Germinal center (tissue), 1 donor: ENCODE measurements around the gene IL24.

ENCODE experiments used
- DNase-seq: peaks from one replicate; pipeline ENCODE4 v3.0.0; 2012; ENCODE audit warnings: mixed read lengths, low spot score

Gene IL24

DNA sequence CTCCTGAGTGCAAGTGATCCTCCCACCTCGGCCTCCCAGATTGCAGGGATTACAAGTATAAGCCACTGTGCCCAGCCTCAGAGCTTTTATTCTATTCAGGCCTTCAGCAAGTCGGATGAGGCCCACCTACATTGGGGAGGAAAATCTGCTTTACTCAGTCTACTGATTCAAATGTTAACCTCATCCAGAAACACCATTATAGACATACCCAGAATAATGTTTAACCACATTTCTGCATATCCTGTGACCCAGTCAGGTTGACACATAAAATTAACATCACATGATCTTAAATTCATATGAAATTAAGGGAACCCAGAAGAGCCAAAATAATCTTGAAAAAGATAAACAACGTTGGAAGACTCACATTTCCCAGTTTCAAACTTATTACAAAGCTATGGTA is 16.9 kb upstream of the IL24 start:
- no peak for DNase-seq

DNA sequence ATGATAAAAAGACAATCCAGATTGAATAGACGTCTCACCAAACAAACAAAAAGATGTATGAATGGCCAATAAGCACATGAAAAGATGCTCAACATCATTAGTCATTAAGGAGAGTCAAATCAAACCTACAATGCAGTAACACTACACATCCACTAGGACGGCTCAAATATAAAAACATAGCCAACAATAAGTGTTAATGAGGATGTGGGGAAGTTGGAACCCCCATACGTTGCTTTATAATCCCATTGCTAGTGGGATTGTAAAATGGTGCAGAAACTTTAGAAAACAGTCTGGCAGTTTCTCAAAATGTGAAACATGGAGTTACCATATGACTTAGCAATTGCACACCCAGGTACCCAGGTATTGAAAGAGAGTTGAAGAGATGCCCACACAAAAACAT is 14.7 kb upstream of the IL24 start:
- DNase-seq, result no peak

DNA sequence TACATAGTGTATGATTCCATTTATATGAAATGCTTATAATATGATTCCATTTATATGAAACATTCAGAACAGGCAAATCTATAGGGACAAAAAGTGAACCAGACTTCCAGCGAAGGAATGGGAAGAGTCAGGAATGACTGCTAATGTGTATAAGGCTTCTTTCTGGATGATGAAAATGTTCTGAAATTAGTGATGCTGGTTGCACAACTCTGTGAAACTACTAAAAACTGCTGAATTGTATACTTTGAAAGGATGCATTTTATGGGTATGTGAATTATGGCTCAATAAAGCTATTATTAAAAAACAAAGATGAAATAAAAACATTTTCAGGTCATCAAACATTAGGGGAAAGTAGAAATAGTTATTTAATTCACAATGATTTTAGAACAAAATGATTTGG is 14.1 kb upstream of the IL24 start:
- DNase-seq, result no peak

DNA sequence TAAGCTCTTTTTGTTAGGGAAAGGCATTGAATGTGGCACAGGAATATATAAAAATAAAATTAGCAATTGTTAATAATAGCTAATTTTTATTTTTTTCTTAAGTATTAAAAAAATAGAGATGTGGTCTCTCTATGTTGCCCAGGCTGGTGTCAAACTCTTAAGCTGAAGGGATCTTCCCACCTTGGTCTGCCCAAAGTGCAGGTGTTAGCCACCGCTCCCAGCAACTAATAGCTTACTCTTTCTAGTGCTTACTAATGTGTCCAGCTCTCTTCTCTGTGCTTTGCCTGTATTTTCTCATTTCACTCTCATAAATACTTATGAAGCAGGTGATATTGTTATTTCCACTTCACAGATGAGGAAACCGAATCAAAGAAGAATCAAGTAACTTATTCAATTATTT is 13.4 kb upstream of the IL24 start:
- DNase-seq, result no peak

DNA sequence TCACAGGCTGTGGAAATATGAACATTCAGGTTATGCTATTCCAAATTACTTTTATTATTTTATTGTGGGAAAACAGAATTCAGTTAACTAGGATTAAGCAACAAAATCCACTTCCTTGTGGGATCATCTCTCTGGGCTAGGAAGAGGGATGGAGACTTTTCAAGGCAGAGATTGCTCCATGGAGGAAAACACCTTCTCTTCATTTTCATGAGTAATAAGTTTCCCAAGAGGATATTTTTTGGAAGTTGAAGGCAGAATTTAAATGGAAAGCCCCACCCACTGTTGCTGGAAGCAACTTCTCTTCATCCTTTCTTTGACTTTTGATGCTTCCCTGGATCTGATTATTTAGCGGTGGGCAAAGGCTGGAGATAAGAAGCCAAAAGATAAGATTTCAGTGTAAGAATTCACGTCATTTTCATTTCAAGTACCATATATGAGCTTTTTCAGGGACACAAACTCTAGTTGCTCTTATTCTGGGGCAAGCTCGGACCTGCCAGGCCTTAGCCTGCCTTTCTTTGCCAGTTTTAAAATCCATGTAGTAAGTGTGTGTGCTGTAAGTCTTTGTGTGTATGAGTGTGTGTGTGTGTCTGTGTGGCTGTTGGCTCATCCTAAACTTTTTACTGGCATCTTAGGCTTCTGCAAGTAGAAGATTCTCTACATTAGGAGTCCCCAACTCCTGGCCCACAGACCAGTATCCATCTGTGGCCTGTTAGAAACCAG is 11.7 kb upstream of the IL24 start:
- no peak for DNase-seq

DNA sequence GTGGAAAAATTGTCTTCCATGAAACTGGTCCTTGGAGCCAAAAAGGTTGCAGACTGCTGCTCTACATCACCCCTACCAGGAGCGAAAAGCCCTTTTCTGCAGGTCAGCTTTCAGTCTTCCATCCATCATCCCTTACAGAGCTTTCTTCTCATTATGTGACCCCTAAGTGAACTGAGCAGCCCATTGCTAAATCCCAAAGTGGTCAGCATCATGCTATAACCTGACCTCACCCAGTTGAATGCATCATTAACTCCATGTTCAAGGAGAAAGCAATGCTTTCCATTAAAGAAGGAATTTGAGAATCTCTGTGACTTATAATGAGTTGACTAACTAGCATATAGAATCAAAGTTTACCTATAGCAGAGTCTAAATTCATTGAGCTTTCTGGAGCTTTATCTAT is 10.4 kb upstream of the IL24 start:
- DNase-seq, result no peak

DNA sequence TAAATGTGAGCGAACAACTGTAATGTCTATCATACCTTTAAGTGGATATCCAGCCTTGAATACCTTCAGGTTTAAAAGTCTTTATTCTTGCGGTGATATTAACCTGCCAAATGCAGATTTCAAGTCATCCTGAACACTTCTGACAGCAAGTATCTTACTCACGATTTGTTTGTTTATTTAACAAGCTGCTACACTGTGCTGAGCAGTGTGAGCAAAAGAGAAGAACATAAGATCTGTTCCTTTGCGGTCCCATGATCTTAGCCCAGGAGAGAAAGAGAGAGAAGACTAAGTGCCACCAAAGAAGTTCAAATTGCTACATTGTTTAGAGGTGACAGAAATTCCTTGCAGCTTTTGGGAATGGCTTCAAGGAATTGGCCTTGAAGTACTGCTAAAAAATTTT is 9.5 kb upstream of the IL24 start:
- no peak for DNase-seq

DNA sequence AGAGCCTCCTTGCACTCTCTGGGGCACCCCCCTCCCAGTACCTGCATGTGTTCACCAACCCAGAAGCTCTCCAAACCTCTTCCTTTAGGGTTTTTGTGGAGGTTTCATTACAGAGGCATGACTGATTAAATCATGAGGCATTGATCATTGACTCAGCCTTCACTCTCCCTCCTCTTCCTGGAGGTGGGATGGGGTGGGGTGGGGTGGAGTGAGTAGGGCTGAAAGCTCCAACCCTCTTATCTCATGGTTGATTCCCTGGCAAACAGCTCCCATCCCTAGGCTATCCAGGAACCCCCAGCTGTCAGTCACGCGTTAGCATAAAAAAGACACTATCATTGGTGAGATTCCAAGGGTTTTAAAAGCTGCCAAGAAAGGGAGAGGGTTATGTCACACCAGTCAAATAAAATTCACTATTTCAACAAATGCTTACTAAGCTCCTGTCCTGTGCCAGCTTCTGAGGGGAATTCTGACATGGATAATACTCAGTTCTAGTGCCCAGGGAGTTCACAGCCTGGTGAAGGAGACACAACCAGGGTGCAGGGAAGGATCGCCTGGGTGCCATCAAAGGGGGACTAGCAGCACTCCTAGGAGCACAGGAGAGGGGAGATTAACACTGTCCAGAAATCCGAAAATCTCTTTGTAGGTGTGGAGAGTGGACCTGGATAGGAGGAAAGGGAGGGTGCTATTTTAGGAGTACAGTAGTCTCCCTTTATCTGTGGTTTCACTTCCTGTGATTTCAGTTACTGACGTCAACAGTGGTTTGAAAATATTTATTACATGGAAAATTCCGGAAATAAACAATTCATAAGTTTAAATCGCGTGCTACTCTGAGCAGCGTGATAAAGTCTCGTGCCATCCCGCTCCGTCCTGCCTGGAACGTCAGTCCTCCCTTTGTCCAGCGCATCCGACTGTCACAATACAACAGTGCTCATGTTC is 6.8 kb upstream of the IL24 start:
- no peak for DNase-seq

DNA sequence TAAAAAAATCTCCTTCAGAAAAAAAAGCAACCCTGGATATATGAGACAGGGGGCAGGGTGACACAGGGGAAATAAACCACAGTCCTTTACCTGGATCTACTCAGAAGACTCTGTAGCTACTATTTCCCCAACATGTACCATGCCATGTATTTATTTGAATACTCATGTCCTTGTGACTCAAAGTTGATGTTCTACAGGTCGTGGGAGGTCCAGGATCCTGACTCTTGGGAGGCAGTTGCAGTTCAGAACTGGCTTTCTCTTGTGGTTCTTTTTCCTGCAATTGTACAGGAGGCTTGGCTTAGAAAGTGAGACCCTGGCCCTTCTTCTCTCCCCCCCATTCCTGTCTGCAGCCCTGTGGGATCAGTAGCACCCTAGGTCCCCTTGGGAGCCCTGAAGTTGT is 5.8 kb upstream of the IL24 start:
- DNase-seq, result no peak

DNA sequence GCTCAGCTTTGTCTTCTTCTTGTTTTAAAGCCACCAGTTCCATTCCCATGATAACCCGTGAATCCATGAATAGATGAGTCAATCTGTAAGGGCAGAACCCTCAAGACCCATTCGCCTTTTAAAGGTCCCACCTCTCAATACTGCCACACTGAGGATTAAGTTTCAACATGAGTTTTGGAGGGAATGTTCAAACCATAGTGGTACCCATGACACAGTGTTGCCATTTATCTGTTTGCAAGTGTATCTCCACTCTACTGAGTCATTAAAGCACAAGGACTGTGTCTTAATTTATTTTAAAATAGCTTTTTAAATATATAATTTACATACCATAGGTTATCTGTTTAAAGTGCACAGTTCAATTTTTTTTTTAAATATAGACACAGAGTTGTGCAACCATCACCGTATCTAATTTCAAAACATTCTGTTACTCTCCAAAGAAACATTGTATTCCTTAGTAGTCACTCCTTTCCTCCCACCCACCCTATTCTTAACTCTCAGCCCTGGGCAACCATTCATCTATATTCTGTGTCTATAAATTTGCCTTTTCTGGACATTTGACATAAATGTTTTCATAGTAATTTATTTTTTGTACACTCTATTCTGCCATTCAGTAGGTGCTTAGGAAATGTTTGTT is 4.8 kb upstream of the IL24 start:
- DNase-seq, result no peak

DNA sequence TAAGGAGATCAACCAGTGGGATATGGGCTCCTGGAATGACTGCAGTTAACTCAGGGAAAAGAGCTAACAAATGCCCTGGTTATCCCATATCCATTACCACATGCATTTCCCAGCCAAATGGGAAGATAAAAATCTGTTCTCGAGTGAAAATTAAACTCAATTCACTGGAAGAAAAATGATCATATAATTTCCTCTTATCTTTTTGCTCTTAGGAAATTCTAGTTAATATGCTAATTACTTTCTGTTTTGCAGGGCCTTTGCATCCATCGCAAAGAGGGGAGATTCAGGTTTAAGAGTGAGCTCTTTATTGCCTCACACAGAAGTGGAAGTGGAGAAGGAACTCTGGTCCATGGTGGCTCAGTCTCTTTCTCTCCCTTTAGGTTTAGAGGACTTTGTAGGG is 3.9 kb upstream of the IL24 start:
- DNase-seq, result no peak

DNA sequence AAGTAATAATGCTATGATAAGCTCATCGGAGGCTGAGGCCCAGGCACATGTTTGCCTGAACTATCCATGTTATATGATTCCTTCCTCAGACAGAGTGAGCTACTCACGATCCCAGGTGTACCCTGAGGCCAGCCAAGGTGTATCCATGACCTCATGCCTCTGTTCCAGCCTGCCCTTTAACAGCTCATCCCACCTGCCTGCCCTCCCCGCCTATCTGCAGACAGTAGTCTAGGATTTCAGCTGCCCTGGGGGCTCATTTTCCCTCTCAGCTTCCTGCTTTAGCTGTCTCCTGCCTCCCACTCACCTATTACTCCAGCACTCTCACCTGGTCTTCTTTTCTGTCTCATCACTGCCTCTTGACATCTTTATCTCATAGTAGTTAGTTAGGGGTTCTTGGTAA is 1.9 kb upstream of the IL24 start:
- DNase-seq, result no peak

DNA sequence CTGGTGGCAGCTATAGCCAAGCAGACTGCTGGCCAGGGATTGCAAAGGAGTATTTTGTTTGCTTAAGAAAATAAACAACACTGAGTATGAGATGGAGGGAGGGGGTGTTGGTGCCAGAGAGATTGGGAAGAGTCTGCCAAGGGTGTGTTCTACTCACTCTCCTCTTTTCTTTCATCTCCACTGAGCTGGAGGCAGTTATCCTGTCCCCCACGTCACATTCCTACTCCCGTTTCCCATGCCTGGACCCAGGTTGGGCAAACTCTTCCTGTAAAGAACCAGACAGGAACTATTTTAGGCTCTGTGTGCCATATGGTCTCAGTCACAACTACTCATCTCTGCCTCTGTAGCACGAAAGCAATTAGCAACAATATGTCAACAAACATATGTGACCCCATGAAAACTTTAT is 1.4 kb upstream of the IL24 start:
- no peak for DNase-seq

DNA sequence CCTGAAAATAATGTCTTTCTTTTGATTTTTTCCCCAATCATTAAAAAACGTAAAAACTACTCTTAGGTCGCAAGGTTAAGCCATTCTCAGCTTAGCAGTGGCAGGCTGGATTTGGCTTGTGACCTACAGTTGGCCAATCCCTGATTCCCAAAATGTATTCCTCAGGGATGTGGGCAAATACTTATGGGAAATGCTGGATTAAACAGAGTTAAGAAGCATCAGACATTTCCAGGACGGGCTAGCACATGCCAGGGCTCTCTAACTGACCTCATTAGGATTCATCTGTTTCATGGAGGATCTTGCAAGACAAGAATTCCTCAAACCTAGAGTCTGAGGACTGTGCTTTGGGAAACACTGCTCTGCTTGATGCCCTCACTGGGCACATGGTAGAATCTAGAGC is 982 bp upstream of the IL24 start:
- DNase-seq, result no peak

DNA sequence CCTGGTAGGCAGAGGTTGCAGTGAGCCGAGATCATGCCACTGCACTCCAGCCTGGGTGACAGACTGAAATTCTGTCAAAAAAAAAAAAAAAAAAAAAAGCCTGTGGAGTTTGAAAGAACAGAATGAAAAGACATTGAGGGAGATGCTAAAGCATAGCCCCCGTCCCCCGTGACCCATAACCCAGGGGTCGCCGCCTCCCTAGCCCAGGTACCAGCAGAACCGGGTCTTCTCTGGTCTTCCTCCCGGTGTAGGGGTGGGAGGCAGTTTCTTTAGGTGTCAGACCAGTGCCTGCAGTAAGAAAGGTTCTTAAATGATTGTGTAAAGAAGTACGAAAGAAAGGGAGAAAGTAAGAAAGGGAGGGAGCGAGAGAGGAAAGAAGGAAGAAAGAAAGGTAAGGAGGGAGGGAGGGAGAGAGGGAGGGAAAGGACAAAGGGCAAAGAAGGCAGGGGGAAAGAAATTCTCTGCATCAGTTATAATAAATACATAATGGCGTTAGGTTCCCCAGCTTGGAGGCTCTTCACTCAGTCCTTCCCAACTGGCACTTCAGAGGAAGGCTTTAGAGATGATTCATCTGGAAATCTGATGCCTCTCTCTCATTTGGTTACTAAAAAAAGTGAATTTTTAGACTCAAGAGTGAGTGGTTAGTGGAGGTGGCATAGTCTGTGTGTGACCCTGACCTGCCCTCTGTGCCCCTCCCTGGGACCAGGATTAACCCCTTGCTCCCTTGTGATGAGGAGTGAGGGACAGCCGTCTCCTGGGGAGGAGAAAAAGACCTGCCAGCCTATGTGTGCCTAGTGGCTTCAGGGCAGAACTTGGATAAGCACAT is 1.1 kb downstream of the IL24 start:
- DNase-seq, result no peak

DNA sequence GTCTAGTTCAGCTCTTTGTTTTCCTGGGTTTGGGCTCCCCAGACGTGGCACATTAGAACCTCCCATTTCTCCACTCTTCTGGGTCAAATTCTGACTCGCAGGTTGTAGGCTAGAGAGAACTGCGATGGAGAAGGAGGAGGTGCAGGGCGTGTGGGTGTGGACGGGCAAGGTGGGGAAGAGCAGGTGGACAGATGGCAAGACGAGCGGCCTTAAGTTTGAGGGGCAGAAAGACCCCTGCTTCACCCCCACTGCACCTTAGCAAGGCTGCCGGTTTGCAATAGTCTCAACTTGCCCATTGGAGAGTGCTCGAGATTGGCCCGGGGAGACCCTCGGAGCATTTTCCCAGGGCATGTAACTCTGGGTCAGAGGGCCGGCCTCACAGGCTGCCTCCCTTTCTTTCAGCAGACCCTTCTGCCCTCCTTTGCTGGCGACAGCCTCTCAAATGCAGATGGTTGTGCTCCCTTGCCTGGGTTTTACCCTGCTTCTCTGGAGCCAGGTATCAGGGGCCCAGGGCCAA is 1.7 kb downstream of the IL24 start:
- DNase-seq, result no peak

DNA sequence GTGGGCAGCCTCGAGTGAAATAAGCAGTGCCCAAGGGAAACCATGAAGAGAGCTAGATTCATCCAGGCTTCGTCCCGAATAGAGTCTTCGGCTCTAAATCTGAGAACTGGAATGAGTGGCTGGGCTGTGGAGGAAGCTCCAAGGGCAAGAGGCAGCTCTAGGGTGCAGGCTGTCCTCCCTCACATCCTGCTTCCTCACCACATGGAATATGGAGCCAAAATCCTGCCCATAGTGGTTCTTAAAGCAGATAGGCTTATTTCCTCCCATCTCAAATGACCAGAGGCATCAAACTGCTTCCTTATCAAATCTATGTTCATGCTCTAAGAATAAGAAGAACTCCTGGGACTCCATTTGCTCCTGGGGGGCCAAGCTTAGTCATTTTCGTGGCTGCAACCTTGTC is 2.5 kb downstream of the IL24 start:
- no peak for DNase-seq

DNA sequence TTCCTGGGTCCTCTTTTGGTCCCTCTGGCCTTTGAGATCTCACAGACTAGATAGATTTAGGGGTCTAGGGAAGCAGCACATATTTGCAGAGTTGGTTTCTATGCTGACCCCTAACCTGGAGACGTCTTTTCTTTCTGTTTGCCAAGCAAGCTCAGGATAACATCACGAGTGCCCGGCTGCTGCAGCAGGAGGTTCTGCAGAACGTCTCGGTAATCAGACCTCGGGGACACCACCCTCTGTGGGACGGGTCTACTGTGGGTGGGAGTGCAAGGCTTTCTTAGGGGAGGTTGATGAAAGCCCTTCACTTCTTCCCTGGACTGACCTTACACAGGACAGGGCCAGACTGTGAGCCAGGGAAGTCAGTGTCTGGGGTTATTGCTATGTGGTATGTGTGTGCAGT is 2.9 kb downstream of the IL24 start:
- no peak for DNase-seq

DNA sequence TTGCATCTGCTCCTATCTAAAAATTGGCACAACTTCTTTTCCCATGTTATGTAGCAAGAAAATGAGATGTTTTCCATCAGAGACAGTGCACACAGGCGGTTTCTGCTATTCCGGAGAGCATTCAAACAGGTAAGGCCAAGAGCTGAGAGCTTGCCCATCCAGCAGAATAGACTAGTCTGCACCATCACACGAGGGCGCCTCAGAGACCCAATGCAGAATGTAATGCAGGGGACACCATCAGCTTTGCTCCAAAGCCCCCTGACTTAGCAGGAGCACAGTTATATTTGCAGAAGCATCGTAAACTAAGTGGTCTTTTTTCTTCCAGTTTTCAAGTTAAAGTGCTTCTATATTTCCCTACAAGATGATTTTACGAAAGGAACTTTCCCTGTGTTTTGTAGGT is 4.7 kb downstream of the IL24 start:
- DNase-seq, result no peak

DNA sequence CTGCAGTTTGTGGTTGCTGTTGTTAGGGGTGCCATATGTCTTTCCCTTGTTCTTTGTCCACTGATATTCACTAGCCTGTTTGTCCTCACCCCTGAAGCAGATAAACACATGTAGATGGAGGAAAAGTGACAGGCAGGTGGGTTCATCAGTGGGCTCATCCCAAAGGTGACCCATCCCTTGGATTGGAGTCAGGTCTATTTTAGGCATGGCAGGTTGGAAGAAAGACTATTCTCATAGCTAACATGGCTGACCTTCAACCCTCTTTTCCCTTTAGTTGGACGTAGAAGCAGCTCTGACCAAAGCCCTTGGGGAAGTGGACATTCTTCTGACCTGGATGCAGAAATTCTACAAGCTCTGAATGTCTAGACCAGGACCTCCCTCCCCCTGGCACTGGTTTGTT is 5.5 kb downstream of the IL24 start:
- DNase-seq, result no peak

DNA sequence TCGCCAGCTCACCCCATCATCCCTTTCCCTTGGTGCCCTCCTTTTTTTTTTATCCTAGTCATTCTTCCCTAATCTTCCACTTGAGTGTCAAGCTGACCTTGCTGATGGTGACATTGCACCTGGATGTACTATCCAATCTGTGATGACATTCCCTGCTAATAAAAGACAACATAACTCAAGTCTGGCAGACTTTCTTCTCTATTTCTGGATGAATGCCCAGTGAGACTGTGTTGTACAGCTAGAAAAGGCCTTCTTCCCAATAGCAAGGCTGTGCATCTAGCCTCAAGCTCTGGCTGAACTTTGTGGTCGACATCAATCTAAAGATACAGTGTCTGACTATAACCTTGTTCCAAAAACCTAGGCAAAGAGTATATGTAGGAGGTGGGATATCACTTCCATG is 6.4 kb downstream of the IL24 start:
- no peak for DNase-seq
